22Rv1 (cell line): ENCODE results near the gene PPP1R12B.
A peak's percentile ranks its signal among the peaks of the same experiment; 100 is the strongest.
"Not testable (repeated sequence)": the region's sequence is repeated elsewhere in the genome, so short reads cannot be mapped to it uniquely, and the experiment has no call there.

ENCODE experiments used
- H3K27ac ChIP-seq: fragments of 450-650 bp; 2 replicates; pipeline ENCODE4 v1.5.1; 2017
- CTCF ChIP-seq: fragments of 450-650 bp; IDR thresholded peaks from 2 replicates; pipeline ENCODE4 v1.5.1; 2017; ENCODE audit warnings: mild to moderate bottlenecking
- ZFX ChIP-seq: fragments of 450-650 bp; IDR thresholded peaks from 2 replicates; pipeline ENCODE4 v1.6.1; 2017; ENCODE audit warnings: antibody characterized with exemption, borderline replicate concordance

PPP1R12B gene

GRCh38 chr1:202625416-202626360 lies 277.2 kb downstream of the PPP1R12B start:
- TF ChIP-seq ZFX (no peak), CTCF (peak; percentile 83)
- no peak overlapping the region for H3K27ac ChIP-seq

GRCh38 chr1:202627036-202627435 lies 278.5 kb downstream of the PPP1R12B start:
- H3K27ac ChIP-seq: not testable (repeated sequence)

- H3K27ac ChIP-seq: no peak overlapping the region
These were observed 279.5 kb downstream of the PPP1R12B start for GRCh38 chr1:202627841-202628565.

GRCh38 chr1:202628646-202629215 lies 280.2 kb downstream of the PPP1R12B start:
- TF ChIP-seq CTCF: no peak
- TF ChIP-seq ZFX: no peak
- no peak overlapping the region for H3K27ac ChIP-seq

More at GRCh38 chr1:202627841-202628565, 279.5 kb downstream of the PPP1R12B start:
- TF ChIP-seq ZFX (no peak), CTCF (no peak)

GRCh38 chr1:202629257-202629811 lies 280.8 kb downstream of the PPP1R12B start:
- not testable (repeated sequence) for H3K27ac ChIP-seq

GRCh38 chr1:202630096-202630495 lies 281.6 kb downstream of the PPP1R12B start:
- H3K27ac ChIP-seq: not testable (repeated sequence)

GRCh38 chr1:202630541-202630940 lies 282.0 kb downstream of the PPP1R12B start:
- H3K27ac ChIP-seq: no peak overlapping the region
- no peak for TF ChIP-seq ZFX
- TF ChIP-seq CTCF: no peak

GRCh38 chr1:202631076-202631923 lies 282.8 kb downstream of the PPP1R12B start:
- TF ChIP-seq CTCF (no peak), ZFX (no peak)
- H3K27ac ChIP-seq: no peak overlapping the region
